MCF 10A (cell line): ENCODE measurements around the gene BRD2. TPM values are rescaled to one million over a fixed set of nuclear protein-coding genes. Genes with fewer than 3 reads are reported as not detected.

ENCODE experiments used
- BruUV-seq: library from RNA; stranded (reverse); fragments of 400-500 nt; replicated peaks from 2 replicates; lab custom pipeline; 2021; lab: Mats Ljungman, UMichigan
- CTCF ChIA-PET: fragments of 300-600 bp; sonication (Branson Sonifier 250); formaldehyde crosslinking; extraction: SDS; loops from one replicate; lab custom pipeline; 2021; ENCODE audit warnings: antibody characterized with exemption, inconsistent platforms; lab: Yijun Ruan, JAX
- POLR2A ChIA-PET: fragments of 300-600, 350-650 bp; sonication (Branson Sonifier 250); formaldehyde crosslinking; extraction: SDS; loops from one replicate; lab custom pipeline; 2020; ENCODE audit warnings: antibody characterized with exemption, inconsistent platforms; lab: Yijun Ruan, JAX
- DNase-seq: peaks from one replicate; pipeline ENCODE4 v3.0.0-alpha.2; 2018; ENCODE audit not compliant: unreplicated experiment
- H3K27ac Mint-ChIP-seq: one replicate; pipeline ENCODE4 v1.8.0; 2022; ENCODE audit warnings: mild to moderate bottlenecking, low read depth, mixed read lengths; ENCODE audit not compliant: unreplicated experiment
- H3K27me3 Mint-ChIP-seq: one replicate; pipeline ENCODE4 v1.8.0; 2022; ENCODE audit warnings: mixed read lengths; ENCODE audit not compliant: insufficient read depth, unreplicated experiment
- H3K36me3 Mint-ChIP-seq: one replicate; pipeline ENCODE4 v1.8.0; 2022; ENCODE audit warnings: mild to moderate bottlenecking, moderate library complexity, mixed read lengths; ENCODE audit not compliant: insufficient read depth, unreplicated experiment
- H3K4me1 Mint-ChIP-seq: one replicate; pipeline ENCODE4 v1.8.0; 2022; ENCODE audit warnings: mixed read lengths; ENCODE audit not compliant: insufficient read depth, unreplicated experiment
- H3K4me3 Mint-ChIP-seq: one replicate; pipeline ENCODE4 v1.8.0; 2022; ENCODE audit warnings: mild to moderate bottlenecking, moderate library complexity, mixed read lengths; ENCODE audit not compliant: unreplicated experiment
- H3K9me3 Mint-ChIP-seq: one replicate; pipeline ENCODE4 v1.8.0; 2022; ENCODE audit warnings: mixed read lengths; ENCODE audit not compliant: unreplicated experiment
- CTCF ChIP-seq: fragments of 200-600 bp; IDR thresholded peaks from one replicate; pipeline ENCODE4 v1.8.0; 2022; ENCODE audit warnings: antibody characterized with exemption, mild to moderate bottlenecking; ENCODE audit not compliant: unreplicated experiment
- intact Hi-C: fragments of 100-400 bp; cut with micrococcal nuclease; formaldehyde crosslinking; loops from 2 replicates; pipeline ENCODE4 v1.14.1; 2022
- total RNA-seq: library from RNA; stranded (reverse); gene quantifications from 2 replicates; pipeline ENCODE4 v1.2.3, GENCODE V29; 2022

Gene BRD2
- total RNA-seq, 1 experiment from 2014 or later, result 223 TPM

GRCh38 chr6:32970413-32971241 lies 2.2 kb downstream of the BRD2 start:
- ChIA-PET CTCF (interaction anchor here (0.6 to 6.2 kb wide), 7 partner anchors 15 to 132 kb away, joined by 3 to 59 read pairs (median 5); partner anchors contain the start of genes HLA-DMA, PSMB9, TAP1 and TAP2), POLR2A (interaction anchor here (0.6 to 10.4 kb wide), 38 partner anchors 9 to 1815 kb away, joined by 3 to 245 read pairs (median 6); partner anchors contain the start of genes AGPAT1, B3GALT4, HLA-DMA and HLA-DMB)
- BruUV-seq, result no TSS peak
- intact Hi-C loops, result no loop called here
- no peak for TF ChIP-seq CTCF
- H3K4me3 Mint-ChIP-seq, result peak overlapping the region; percentile 90
- DNase-seq, result peak; percentile 93
- H3K36me3 Mint-ChIP-seq, result peaks cover 57% of the 10 kb centered on the region
- peak overlapping the region; percentile 99 for H3K27ac Mint-ChIP-seq
- H3K27me3 Mint-ChIP-seq, result no peaks in the 10 kb centered on the region
- peaks cover 35% of the 10 kb centered on the region for H3K4me1 Mint-ChIP-seq
- H3K9me3 Mint-ChIP-seq, result no peaks in the 10 kb centered on the region

GRCh38 chr6:32971242-32971580 lies 2.8 kb downstream of the BRD2 start:
- CTCF ChIA-PET, result interaction anchor here (0.6 to 6.2 kb wide), 8 partner anchors 12 to 132 kb away, joined by 3 to 59 read pairs (median 5); partner anchors contain the start of genes PSMB9, TAP1 and TAP2
- no peak for TF ChIP-seq CTCF
- peaks cover 37% of the 10 kb centered on the region for H3K4me1 Mint-ChIP-seq

GRCh38 chr6:32971581-32972352 lies 3.4 kb downstream of the BRD2 start:
- DNase-seq, result peak; percentile 100
- H3K4me1 Mint-ChIP-seq, result peaks cover 38% of the 10 kb centered on the region
- no peak for TF ChIP-seq CTCF
- peaks cover 69% of the 10 kb centered on the region for H3K36me3 Mint-ChIP-seq
- BruUV-seq, result no TSS peak
- H3K27ac Mint-ChIP-seq, result peak overlapping the region; percentile 99
- H3K4me3 Mint-ChIP-seq, result peak overlapping the region; percentile 90
- ChIA-PET CTCF (interaction anchor here (0.6 to 6.2 kb wide), 10 partner anchors 9 to 133 kb away, joined by 3 to 59 read pairs (median 4); partner anchors contain the start of genes PSMB9, TAP1 and TAP2), POLR2A (interaction anchor here (0.6 to 10.4 kb wide), 62 partner anchors 8 to 1571 kb away, joined by 3 to 245 read pairs (median 5); partner anchors contain the start of genes AGPAT1, ATF6B, B3GALT4 and C6orf47)
- intact Hi-C loops, result no loop called here
- H3K9me3 Mint-ChIP-seq, result no peaks in the 10 kb centered on the region
- no peaks in the 10 kb centered on the region for H3K27me3 Mint-ChIP-seq

More at GRCh38 chr6:32971242-32971580, 2.8 kb downstream of the BRD2 start:
- H3K27me3 Mint-ChIP-seq, result no peaks in the 10 kb centered on the region
- POLR2A ChIA-PET, result interaction anchor here (0.6 to 10.4 kb wide), 52 partner anchors 8 to 1570 kb away, joined by 3 to 245 read pairs (median 6); partner anchors contain the start of genes AGPAT1, ATF6B, B3GALT4 and C6orf47
- TSS peak; percentile 75 for BruUV-seq
- H3K36me3 Mint-ChIP-seq, result peaks cover 63% of the 10 kb centered on the region
- peak overlapping the region; percentile 99 for H3K27ac Mint-ChIP-seq
- intact Hi-C loops, result no loop called here
- no peak for DNase-seq
- H3K4me3 Mint-ChIP-seq, result peak overlapping the region; percentile 90
- no peaks in the 10 kb centered on the region for H3K9me3 Mint-ChIP-seq
